ENCODE measurements around the gene KCNH3.

GRCh38 chr12:49543221-49543913 is 4.5 kb downstream of the KCNH3 start:
- TF ChIP-seq POLR2A (IDR thresholded peaks at IDR 0.05): no peak
- no peak for TF ChIP-seq CTCF (IDR thresholded peaks at IDR 0.05)

Measured in testis (tissue), 2 donors.